ENCODE data around the gene SYS1. TPM values are rescaled to one million over a fixed set of nuclear protein-coding genes. Genes with fewer than 3 reads are reported as not detected.

Gene SYS1
- 18.6 and 18.8 TPM in 2 replicates for total RNA-seq (2012; rRNA removed)

DNA sequence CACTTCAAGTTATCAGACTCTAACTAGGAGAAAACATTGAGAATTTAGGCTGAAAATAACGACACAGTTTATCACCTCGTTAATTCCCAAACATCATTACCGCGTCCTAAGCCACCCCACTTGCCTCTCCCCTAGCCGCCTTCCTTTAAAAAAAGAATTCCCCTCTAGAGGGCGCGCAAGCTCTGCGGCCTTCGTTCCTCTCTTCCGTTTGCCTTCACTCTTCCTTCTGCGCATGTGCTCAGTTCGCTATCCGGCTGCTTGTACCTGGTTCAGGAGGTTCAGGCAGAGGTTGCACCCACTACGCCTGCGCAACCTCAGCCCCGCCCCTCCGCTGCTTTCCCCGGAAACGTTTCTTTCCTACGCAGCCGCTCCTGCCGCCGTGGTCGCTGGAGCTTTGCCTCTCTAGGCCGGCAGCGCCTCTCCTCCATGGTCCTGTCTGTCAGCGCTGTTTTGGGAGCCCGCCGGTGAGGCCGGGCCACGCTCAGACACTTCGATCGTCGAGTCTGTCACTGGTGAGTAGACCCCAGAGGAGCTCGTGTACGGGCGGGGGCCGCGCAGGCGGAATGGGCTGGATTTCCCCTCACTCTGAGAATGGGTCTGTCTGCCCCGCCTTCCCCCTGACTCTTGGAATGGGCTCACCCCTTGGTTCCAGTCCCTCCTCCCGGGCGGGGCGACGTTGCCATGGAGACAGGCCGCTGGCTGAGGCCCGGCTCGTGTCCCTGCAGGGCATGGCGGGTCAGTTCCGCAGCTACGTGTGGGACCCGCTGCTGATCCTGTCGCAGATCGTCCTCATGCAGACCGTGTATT lies at the start of gene SYS1:
Gene SYS1, plus strand, starts transcription at position 353 of the 807 bp plus-strand sequence. Its CDS starts 376 bp downstream, at position 729.
- H3K9ac ChIP-seq (ENCODE audit: low read depth, low read length), result peak within 1 kb of the TSS; percentile 99
- H3K4me2 ChIP-seq (ENCODE audit: low read length), result peak within 1 kb of the TSS; percentile 97
- peaks cover 28% of the 10 kb centered on the region for H3K36me3 ChIP-seq (ENCODE audit: insufficient read depth, low read length)
- H3K9me3 ChIP-seq (replicated peaks; ENCODE audit: low read length), result no peaks in the 10 kb centered on the region
- H3K4me1 ChIP-seq (ENCODE audit: control insufficient read depth, insufficient read depth, low read length), result peaks cover 41% of the 10 kb centered on the region
- no peaks in the 10 kb centered on the region for H3K27me3 ChIP-seq (ENCODE audit: control insufficient read depth, insufficient read depth, low read length)
- peak within 1 kb of the TSS; percentile 99 for H3K4me3 ChIP-seq (ENCODE audit: low read length)

DNA sequence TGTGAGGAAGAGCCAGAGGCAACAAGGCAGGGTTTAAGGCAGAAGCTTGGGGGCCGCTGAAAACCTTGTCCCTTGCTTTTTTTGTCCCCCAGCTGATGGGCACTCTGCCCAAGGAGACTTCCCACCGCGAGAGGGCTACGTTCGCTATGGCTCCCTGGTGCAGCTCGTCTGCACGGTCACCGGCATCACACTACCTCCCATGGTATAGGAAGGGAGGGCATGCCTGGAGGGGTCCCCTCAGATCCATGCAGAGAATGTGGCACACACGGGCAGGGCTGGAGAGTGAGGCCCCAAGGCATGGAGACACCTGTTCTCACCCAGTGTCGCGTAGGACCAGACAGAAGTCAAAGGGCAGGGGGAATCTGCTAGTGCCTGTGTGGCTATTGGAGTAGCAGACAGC lies 49.0 kb upstream of the SYS1 start:
- H3K27me3 ChIP-seq (ENCODE audit: control insufficient read depth, insufficient read depth, low read length), result peaks cover 64% of the 10 kb centered on the region
- H3K36me3 ChIP-seq (ENCODE audit: insufficient read depth, low read length), result no peaks in the 10 kb centered on the region
- H3K4me3 ChIP-seq (ENCODE audit: low read length), result no peak overlapping the region
- no peaks in the 10 kb centered on the region for H3K9me3 ChIP-seq (replicated peaks; ENCODE audit: low read length)
- no peaks in the 10 kb centered on the region for H3K4me1 ChIP-seq (ENCODE audit: control insufficient read depth, insufficient read depth, low read length)
- H3K4me2 ChIP-seq (ENCODE audit: low read length), result no peak overlapping the region
- no peak overlapping the region for H3K9ac ChIP-seq (ENCODE audit: low read depth, low read length)

DNA sequence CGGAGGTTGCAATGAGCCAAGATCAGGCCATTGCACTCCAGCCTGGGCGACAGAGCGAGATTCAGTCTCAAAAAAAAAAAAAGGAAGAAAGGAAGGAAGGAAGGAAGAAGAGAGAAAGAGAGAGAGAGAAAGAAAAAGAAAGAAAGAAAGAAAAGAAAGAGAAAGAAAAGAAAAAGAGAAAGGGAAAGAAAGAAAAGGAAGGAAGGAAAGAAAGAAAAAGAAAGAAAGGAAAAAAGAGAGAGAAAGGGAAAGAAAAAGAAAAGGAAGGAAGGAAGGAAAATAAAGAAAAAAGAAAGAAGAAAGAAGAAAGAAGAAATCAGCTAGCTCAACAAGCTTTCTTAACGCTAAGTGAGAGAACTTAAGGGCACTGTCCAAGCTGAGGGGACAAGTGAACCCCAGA lies 47.3 kb upstream of the SYS1 start:
- H3K36me3 ChIP-seq (ENCODE audit: insufficient read depth, low read length), result no peaks in the 10 kb centered on the region
- H3K4me3 ChIP-seq (ENCODE audit: low read length), result no peak overlapping the region
- H3K4me2 ChIP-seq (ENCODE audit: low read length), result no peak overlapping the region
- H3K9me3 ChIP-seq (replicated peaks; ENCODE audit: low read length), result no peaks in the 10 kb centered on the region
- no peak overlapping the region for H3K9ac ChIP-seq (ENCODE audit: low read depth, low read length)
- peaks cover 56% of the 10 kb centered on the region for H3K27me3 ChIP-seq (ENCODE audit: control insufficient read depth, insufficient read depth, low read length)
- H3K4me1 ChIP-seq (ENCODE audit: control insufficient read depth, insufficient read depth, low read length), result no peaks in the 10 kb centered on the region

DNA sequence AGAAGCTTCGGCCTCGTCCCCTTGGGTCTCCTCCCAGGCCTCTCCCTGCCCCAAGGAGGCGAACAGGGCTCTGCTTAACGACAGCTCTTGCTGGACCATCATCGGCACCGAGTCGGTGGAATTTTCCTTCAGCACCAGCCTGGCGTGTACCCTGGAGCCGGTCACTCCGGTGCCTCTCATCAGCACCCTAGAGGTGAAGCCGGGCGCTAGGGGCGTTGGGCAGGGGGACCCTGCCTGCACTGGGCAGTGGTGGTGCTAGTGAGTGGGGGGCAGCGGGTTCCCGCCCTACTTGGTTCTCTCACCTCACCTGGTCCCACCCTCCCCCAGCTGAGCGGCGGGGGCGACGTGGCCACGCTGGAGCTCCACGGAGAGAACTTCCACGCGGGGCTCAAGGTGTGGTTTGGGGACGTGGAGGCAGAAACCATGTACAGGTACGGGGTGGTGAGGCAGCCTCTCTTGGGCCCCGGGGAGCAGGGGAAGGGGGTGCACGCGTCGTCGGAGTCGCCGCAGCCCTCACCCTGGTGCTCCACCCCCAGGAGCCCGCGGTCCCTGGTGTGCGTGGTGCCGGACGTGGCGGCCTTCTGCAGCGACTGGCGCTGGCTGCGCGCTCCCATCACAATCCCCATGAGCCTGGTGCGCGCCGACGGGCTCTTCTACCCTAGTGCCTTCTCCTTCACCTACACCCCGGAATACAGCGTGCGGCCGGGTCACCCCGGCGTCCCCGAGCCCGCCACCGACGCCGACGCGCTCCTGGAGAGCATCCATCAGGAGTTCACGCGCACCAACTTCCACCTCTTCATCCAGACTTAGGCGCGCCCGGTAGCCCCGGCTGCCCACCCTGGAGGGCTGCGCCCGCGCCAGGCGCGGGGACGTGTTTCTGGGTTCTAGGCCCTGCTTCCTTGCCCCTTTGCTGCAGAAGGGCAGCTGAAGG lies 46.5 kb upstream of the SYS1 start:
- peaks cover 56% of the 10 kb centered on the region for H3K27me3 ChIP-seq (ENCODE audit: control insufficient read depth, insufficient read depth, low read length)
- H3K4me1 ChIP-seq (ENCODE audit: control insufficient read depth, insufficient read depth, low read length), result no peaks in the 10 kb centered on the region
- no peak overlapping the region for H3K4me2 ChIP-seq (ENCODE audit: low read length)
- H3K36me3 ChIP-seq (ENCODE audit: insufficient read depth, low read length), result no peaks in the 10 kb centered on the region
- H3K9me3 ChIP-seq (replicated peaks; ENCODE audit: low read length), result no peaks in the 10 kb centered on the region
- H3K9ac ChIP-seq (ENCODE audit: low read depth, low read length), result no peak overlapping the region
- no peak overlapping the region for H3K4me3 ChIP-seq (ENCODE audit: low read length)

DNA sequence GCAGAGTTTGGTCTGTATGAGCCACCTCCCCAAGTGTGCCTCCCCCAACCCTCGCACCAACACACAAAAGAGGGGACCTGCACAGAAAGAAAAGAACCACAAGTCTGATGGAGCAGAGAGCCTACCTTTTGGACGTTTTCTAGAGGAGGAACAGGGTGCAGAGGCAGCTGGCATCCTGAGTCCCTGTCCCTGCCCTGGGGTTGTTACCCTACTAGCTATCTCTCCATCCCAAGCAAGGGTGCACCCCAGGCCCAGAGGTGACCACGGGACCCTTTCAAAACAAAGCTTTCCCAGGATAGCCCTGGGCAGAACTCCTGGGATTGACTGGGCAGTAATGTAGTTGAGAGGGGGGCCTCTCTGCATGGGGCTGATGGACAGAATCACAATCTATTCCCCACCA lies 45.1 kb upstream of the SYS1 start:
- Histone ChIP-seq H3K27me3 (ENCODE audit: control insufficient read depth, insufficient read depth, low read length) (peaks cover 52% of the 10 kb centered on the region), H3K4me3 (ENCODE audit: low read length) (no peak overlapping the region), H3K9me3 (replicated peaks; ENCODE audit: low read length) (no peaks in the 10 kb centered on the region), H3K36me3 (ENCODE audit: insufficient read depth, low read length) (no peaks in the 10 kb centered on the region), H3K4me1 (ENCODE audit: control insufficient read depth, insufficient read depth, low read length) (no peaks in the 10 kb centered on the region), H3K9ac (ENCODE audit: low read depth, low read length) (no peak overlapping the region), H3K4me2 (ENCODE audit: low read length) (no peak overlapping the region)

DNA sequence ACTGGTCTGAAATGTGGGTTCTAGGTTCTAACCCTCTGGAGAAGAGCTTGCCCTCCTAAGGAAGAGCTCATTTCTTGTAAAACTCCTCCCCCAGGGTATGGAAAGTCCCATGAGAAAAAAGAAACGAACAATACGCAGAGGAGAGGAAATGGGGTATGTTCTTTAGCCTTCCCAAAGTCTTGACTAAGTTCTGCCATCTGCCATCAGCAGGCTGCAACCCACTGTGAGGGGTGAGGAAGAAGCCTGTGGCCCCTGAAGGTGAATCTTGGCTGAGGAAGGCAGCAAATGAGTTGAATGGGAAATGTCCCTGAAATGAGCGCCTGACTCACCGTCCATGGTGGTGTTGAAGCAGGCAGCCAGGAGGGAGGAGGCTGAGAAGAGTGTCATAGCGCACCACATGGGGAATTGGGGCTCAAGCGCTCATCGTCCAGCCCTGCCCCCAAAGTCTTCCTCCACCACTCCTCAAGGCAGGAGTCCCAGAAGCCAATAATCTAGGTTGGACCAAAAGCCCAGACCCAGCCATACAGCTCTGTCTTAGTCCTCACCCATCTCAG lies 44.5 kb upstream of the SYS1 start:
- Histone ChIP-seq H3K27me3 (ENCODE audit: control insufficient read depth, insufficient read depth, low read length) (peaks cover 47% of the 10 kb centered on the region), H3K4me1 (ENCODE audit: control insufficient read depth, insufficient read depth, low read length) (no peaks in the 10 kb centered on the region), H3K36me3 (ENCODE audit: insufficient read depth, low read length) (no peaks in the 10 kb centered on the region), H3K9me3 (replicated peaks; ENCODE audit: low read length) (no peaks in the 10 kb centered on the region), H3K9ac (ENCODE audit: low read depth, low read length) (no peak overlapping the region), H3K4me2 (ENCODE audit: low read length) (no peak overlapping the region), H3K4me3 (ENCODE audit: low read length) (no peak overlapping the region)

DNA sequence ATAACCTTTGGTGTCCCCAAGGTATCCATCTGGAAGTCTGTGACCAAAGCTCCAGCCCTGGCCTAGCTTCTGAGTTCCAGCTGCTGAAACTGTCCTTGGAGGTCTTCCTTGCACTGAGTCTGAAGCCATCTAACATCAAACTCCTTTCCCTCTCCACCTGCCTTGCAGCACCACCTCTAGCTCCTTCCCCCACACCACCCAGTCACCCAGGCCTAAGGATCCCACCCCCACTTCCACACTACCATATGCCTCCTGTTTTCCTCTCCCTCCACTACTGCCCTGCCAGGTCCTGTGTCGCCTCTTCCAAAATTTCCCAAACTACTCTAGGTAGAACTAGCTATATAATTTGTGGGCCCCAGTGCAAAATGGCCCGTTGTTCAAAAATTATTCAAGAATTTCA lies 44.0 kb upstream of the SYS1 start:
- Histone ChIP-seq H3K4me1 (ENCODE audit: control insufficient read depth, insufficient read depth, low read length) (no peaks in the 10 kb centered on the region), H3K4me3 (ENCODE audit: low read length) (no peak overlapping the region), H3K27me3 (ENCODE audit: control insufficient read depth, insufficient read depth, low read length) (peaks cover 42% of the 10 kb centered on the region), H3K9ac (ENCODE audit: low read depth, low read length) (no peak overlapping the region), H3K4me2 (ENCODE audit: low read length) (no peak overlapping the region), H3K9me3 (replicated peaks; ENCODE audit: low read length) (no peaks in the 10 kb centered on the region), H3K36me3 (ENCODE audit: insufficient read depth, low read length) (no peaks in the 10 kb centered on the region)

DNA sequence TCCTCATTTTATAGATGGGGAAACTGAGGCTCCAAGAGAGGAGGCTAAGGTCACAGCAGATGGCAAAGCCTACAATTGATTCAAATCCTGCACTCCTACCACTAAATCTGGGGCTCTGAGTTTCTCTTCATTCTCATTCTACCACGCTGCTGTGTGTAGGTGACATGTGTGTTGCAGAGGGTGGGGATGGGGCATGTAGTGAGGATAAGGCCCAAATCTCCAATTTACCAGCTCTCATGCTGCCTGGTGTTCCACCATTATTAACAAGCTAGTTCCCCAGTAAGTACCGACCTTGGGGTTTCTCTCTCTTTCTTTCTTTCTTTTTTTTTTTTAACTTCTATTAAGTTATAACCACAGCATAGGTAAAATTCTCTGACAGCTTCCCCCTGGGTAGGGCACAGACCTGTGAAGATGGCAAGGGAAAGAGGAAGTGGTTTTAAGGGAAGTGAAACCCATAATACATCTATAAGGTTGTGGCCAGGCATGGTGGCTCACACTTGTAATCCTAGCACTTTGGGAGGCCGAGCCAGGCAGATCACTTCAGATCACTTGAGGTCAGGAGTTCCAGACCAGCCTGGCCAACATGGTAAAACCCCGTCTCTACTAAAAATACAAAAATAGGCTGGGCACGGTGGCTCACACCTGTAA lies 41.9 kb upstream of the SYS1 start:
- Histone ChIP-seq H3K4me1 (ENCODE audit: control insufficient read depth, insufficient read depth, low read length) (no peaks in the 10 kb centered on the region), H3K36me3 (ENCODE audit: insufficient read depth, low read length) (peaks cover 20% of the 10 kb centered on the region), H3K4me3 (ENCODE audit: low read length) (no peak overlapping the region), H3K4me2 (ENCODE audit: low read length) (no peak overlapping the region), H3K9ac (ENCODE audit: low read depth, low read length) (no peak overlapping the region), H3K27me3 (ENCODE audit: control insufficient read depth, insufficient read depth, low read length) (peaks cover 26% of the 10 kb centered on the region), H3K9me3 (replicated peaks; ENCODE audit: low read length) (no peaks in the 10 kb centered on the region)

DNA sequence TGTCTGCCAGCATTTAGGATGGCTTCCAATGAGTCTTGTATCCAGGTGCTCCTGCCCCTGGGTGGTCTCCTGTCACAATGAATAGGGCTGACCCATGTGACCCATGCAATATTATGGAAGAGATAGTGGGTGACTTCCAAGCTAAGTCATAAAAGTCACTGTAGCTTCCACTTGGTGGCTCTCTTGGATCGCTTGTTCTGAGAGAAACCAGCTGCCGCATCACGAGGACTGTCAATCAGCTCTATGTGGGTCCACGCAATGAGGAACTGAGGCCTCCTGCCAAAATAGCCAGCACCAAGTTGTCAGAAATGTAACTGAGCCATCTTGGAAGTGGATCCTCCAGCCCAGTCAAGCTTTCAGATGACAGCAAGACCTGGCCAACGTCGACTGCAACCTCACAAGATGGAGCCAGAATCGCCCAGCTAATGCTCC lies 40.0 kb upstream of the SYS1 start:
- H3K27me3 ChIP-seq (ENCODE audit: control insufficient read depth, insufficient read depth, low read length), result peaks cover 8% of the 10 kb centered on the region
- H3K36me3 ChIP-seq (ENCODE audit: insufficient read depth, low read length), result peaks cover 34% of the 10 kb centered on the region
- H3K9me3 ChIP-seq (replicated peaks; ENCODE audit: low read length), result no peaks in the 10 kb centered on the region
- no peak overlapping the region for H3K4me2 ChIP-seq (ENCODE audit: low read length)
- no peak overlapping the region for H3K9ac ChIP-seq (ENCODE audit: low read depth, low read length)
- H3K4me3 ChIP-seq (ENCODE audit: low read length), result no peak overlapping the region
- no peaks in the 10 kb centered on the region for H3K4me1 ChIP-seq (ENCODE audit: control insufficient read depth, insufficient read depth, low read length)

DNA sequence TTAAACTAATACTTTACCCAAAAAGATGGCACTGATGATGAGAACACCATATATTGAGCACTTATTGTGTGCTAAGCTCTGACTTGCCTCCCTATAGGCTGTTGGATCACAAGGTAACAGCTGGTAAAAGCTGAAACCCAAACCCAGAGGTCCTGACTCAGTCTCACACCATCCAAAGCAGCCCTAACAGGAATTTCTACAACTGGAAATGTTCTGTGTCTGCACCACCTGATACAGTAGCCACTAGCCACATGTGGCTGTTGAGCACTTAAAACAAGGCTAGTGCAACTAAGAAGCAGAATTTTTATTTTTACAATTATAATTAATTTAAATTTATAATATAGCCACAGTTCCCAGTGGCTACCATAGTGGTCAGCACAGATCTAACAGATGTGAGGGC lies 39.2 kb upstream of the SYS1 start:
- Histone ChIP-seq H3K36me3 (ENCODE audit: insufficient read depth, low read length) (peaks cover 42% of the 10 kb centered on the region), H3K4me2 (ENCODE audit: low read length) (no peak overlapping the region), H3K4me1 (ENCODE audit: control insufficient read depth, insufficient read depth, low read length) (no peaks in the 10 kb centered on the region), H3K9ac (ENCODE audit: low read depth, low read length) (no peak overlapping the region), H3K27me3 (ENCODE audit: control insufficient read depth, insufficient read depth, low read length) (peaks cover under 1% of the 10 kb centered on the region), H3K4me3 (ENCODE audit: low read length) (no peak overlapping the region), H3K9me3 (replicated peaks; ENCODE audit: low read length) (no peaks in the 10 kb centered on the region)

DNA sequence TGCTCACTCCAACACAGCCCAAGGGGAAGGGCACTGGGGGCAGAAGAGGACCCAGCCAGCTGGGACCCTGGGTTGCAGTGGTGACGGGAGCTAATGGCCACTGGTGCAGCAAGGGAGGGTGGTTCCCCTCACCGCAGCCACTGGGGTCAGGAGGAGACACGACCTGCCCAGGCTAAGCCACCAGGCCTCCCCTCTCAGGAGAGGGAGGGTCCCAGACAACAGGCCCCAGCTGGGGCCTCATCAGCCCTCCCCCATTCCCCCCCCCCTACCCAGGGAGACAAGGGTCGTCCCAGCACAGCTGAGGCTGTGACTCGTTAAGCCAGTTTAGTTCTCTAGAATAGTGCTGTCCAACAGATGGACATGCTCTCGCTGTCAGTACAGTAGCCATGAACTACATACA lies 37.6 kb upstream of the SYS1 start:
- Histone ChIP-seq H3K4me1 (ENCODE audit: control insufficient read depth, insufficient read depth, low read length) (no peaks in the 10 kb centered on the region), H3K27me3 (ENCODE audit: control insufficient read depth, insufficient read depth, low read length) (no peaks in the 10 kb centered on the region), H3K9me3 (replicated peaks; ENCODE audit: low read length) (no peaks in the 10 kb centered on the region), H3K4me2 (ENCODE audit: low read length) (no peak overlapping the region), H3K9ac (ENCODE audit: low read depth, low read length) (no peak overlapping the region), H3K36me3 (ENCODE audit: insufficient read depth, low read length) (peaks cover 58% of the 10 kb centered on the region), H3K4me3 (ENCODE audit: low read length) (no peak overlapping the region)

Measured in skeletal muscle satellite cell (primary cell).